ENCODE data around the gene RFT1. TPM values are rescaled to one million over a fixed set of nuclear protein-coding genes. Genes with fewer than 3 reads are reported as not detected.

Gene RFT1
- total and polyA plus RNA-seq, 2 of the 13 experiments (the other 11 are each of a cell fraction or from before 2014, with no cell fraction given), result 23.2 to 37.0 TPM

DNA sequence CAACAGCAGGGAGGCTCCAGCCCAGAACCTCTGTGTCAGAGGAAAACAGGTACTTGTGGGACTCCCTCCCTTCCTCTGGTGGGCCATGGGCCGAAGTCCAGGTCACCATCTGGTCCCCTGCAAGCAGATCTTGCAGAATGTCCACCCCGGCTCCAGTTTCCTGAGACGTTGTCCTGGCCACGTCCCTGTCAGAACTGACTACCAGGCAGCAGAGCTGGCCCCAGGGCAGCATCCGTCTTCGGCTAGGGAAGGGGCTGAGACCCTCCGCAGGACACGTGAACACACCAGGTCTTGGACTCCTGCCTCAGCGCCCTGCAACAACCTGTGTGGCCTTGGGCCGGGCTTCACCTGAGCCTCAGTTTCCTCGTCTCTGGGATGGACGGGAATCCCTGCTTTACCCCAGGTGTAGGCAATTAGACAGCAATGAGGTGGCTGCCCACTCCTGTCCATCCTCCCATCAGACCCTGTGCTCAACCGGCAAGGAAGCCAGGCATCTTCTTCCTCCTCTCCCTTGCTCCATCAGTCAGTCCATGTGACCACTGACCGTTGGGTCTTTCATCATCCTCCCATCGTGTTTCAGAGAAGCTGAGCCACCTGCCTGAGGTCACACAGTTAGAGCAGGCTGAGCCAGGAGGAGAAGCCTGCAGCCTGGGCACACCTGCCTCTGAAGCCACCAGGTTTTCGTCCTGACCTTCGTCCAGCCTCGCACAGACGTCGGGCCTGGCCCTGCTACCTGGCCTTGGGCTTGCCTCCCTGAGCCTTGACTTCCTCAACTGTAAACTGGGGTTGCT is 21.8 kb upstream of the RFT1 start (continued):
- TF ChIP-seq, protein P1, sequence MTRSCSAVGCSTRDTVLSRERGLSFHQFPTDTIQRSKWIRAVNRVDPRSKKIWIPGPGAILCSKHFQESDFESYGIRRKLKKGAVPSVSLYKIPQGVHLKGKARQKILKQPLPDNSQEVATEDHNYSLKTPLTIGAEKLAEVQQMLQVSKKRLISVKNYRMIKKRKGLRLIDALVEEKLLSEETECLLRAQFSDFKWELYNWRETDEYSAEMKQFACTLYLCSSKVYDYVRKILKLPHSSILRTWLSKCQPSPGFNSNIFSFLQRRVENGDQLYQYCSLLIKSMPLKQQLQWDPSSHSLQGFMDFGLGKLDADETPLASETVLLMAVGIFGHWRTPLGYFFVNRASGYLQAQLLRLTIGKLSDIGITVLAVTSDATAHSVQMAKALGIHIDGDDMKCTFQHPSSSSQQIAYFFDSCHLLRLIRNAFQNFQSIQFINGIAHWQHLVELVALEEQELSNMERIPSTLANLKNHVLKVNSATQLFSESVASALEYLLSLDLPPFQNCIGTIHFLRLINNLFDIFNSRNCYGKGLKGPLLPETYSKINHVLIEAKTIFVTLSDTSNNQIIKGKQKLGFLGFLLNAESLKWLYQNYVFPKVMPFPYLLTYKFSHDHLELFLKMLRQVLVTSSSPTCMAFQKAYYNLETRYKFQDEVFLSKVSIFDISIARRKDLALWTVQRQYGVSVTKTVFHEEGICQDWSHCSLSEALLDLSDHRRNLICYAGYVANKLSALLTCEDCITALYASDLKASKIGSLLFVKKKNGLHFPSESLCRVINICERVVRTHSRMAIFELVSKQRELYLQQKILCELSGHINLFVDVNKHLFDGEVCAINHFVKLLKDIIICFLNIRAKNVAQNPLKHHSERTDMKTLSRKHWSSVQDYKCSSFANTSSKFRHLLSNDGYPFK (CRISPR knock-in tag; IDR thresholded peaks at IDR 0.05; ENCODE audit: borderline replicate concordance), result no peak
- TF ChIP-seq KDM5B (CRISPR knock-in tag; IDR thresholded peaks at IDR 0.05; ENCODE audit: borderline replicate concordance), result no peak; the same call in 1 of the 2 replicates
- TF ChIP-seq, protein P2, sequence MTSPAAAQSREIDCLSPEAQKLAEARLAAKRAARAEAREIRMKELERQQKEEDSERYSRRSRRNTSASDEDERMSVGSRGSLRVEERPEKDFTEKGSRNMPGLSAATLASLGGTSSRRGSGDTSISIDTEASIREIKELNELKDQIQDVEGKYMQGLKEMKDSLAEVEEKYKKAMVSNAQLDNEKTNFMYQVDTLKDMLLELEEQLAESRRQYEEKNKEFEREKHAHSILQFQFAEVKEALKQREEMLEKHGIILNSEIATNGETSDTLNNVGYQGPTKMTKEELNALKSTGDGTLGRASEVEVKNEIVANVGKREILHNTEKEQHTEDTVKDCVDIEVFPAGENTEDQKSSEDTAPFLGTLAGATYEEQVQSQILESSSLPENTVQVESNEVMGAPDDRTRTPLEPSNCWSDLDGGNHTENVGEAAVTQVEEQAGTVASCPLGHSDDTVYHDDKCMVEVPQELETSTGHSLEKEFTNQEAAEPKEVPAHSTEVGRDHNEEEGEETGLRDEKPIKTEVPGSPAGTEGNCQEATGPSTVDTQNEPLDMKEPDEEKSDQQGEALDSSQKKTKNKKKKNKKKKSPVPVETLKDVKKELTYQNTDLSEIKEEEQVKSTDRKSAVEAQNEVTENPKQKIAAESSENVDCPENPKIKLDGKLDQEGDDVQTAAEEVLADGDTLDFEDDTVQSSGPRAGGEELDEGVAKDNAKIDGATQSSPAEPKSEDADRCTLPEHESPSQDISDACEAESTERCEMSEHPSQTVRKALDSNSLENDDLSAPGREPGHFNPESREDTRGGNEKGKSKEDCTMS (CRISPR knock-in tag; conservative IDR thresholded peaks at IDR 0.05), result no peak
- TF ChIP-seq ZNF75D (CRISPR knock-in tag; IDR thresholded peaks at IDR 0.05; ENCODE audit: borderline replicate concordance), result no peak
- TF ChIP-seq RCOR2 (CRISPR knock-in tag; IDR thresholded peaks at IDR 0.05), result 0 out of 2 replicates have a peak, but pooled peaks have one; percentile 30
- TF ChIP-seq CENPT (CRISPR knock-in tag; IDR thresholded peaks at IDR 0.05; ENCODE audit: low read depth), result no peak
- TF ChIP-seq CAMTA2 (CRISPR knock-in tag; IDR thresholded peaks at IDR 0.05; ENCODE audit: borderline replicate concordance), result no peak
- TF ChIP-seq ZMYM3 (CRISPR knock-in tag; IDR thresholded peaks at IDR 0.05), result peak; percentile 75
- TF ChIP-seq SMARCC2 (IDR thresholded peaks at IDR 0.05), result no peak
